NCI-H2107 treated with DMSO at 0.1 percent for 48 hours (cell line): ENCODE measurements around the gene TMEM219.
"Not testable (repeated sequence)": the region's sequence is repeated elsewhere in the genome, so short reads cannot be mapped to it uniquely, and the experiment has no call there.

Experiments used
- DNase-seq: peaks from one replicate; lab custom pipeline; 2025; ENCODE audit not compliant: unreplicated experiment; lab: John Stamatoyannopoulos, UW

TMEM219 gene

GRCh38 chr16:29961479-29962343, at the start of gene TMEM219:
Gene TMEM219 (plus strand): TSS chr16:29962079. CDS start chr16:29963144, 1,065 bp downstream.
- peak; percentile 60 for DNase-seq

GRCh38 chr16:29912087-29912486, 49.8 kb upstream of the TMEM219 start:
- DNase-seq: no peak

GRCh38 chr16:29913514-29913913, 48.4 kb upstream of the TMEM219 start:
- no peak for DNase-seq

GRCh38 chr16:29915590-29916247, 46.2 kb upstream of the TMEM219 start:
- DNase-seq: no peak

- DNase-seq: no peak
Measured at GRCh38 chr16:29916979-29917378, 44.9 kb upstream of the TMEM219 start.

GRCh38 chr16:29920288-29921033, 41.4 kb upstream of the TMEM219 start:
- no peak for DNase-seq

GRCh38 chr16:29921034-29921385, 40.9 kb upstream of the TMEM219 start:
- DNase-seq: no peak

GRCh38 chr16:29922326-29922725, 39.6 kb upstream of the TMEM219 start:
- no peak for DNase-seq

GRCh38 chr16:29922986-29923501, 38.8 kb upstream of the TMEM219 start:
- DNase-seq: no peak

- no peak for DNase-seq
Measured at GRCh38 chr16:29925105-29925756, 36.6 kb upstream of the TMEM219 start.

GRCh38 chr16:29925781-29926710, 35.8 kb upstream of the TMEM219 start, which contains the start of gene KCTD13:
Gene KCTD13 (minus strand): TSS chr16:29926226. CDS start chr16:29926033, 193 bp downstream.
- DNase-seq: peak; percentile 29

GRCh38 chr16:29926711-29927052, 35.2 kb upstream of the TMEM219 start:
- peak; percentile 35 for DNase-seq

GRCh38 chr16:29927070-29927905, 34.6 kb upstream of the TMEM219 start:
- peak; percentile 35 for DNase-seq

GRCh38 chr16:29931750-29932149, 30.1 kb upstream of the TMEM219 start:
- not testable (repeated sequence) for DNase-seq

GRCh38 chr16:29940656-29941055, 21.2 kb upstream of the TMEM219 start:
- no peak for DNase-seq

- peak; percentile 88 for DNase-seq
Measured at GRCh38 chr16:29943846-29944799, 17.8 kb upstream of the TMEM219 start.

GRCh38 chr16:29947897-29948296, 14.0 kb upstream of the TMEM219 start:
- DNase-seq: no peak
